ENCODE results near the gene ALAS1.
A peak's percentile ranks its signal among the peaks of the same experiment; 100 is the strongest.

The ALAS1 gene

GRCh38 chr3:52246728-52247408 lies 48.9 kb downstream of the ALAS1 start:
- Histone ChIP-seq H3K9ac (ENCODE audit: low read length) (peak overlapping the region; percentile 67), H3K4me1 (ENCODE audit: control insufficient read depth, insufficient read depth, low read length) (peaks cover 24% of the 10 kb centered on the region), H3K4me3 (ENCODE audit: low read length) (no peak overlapping the region), H3K36me3 (ENCODE audit: control insufficient read depth, insufficient read depth, low read length) (no peaks in the 10 kb centered on the region), H3K9me3 (ENCODE audit: control insufficient read depth, low read length) (no peaks in the 10 kb centered on the region), H3K27me3 (ENCODE audit: control insufficient read depth, insufficient read depth, low read length) (no peaks in the 10 kb centered on the region)

GRCh38 chr3:52247409-52248164 lies 49.6 kb downstream of the ALAS1 start:
- H3K4me1 ChIP-seq (ENCODE audit: control insufficient read depth, insufficient read depth, low read length), result peaks cover 24% of the 10 kb centered on the region
- no peak overlapping the region for H3K9ac ChIP-seq (ENCODE audit: low read length)
- no peaks in the 10 kb centered on the region for H3K36me3 ChIP-seq (ENCODE audit: control insufficient read depth, insufficient read depth, low read length)
- H3K27me3 ChIP-seq (ENCODE audit: control insufficient read depth, insufficient read depth, low read length), result no peaks in the 10 kb centered on the region
- H3K9me3 ChIP-seq (ENCODE audit: control insufficient read depth, low read length), result no peaks in the 10 kb centered on the region
- H3K4me3 ChIP-seq (ENCODE audit: low read length), result no peak overlapping the region

GRCh38 chr3:52248165-52248541 lies 50.2 kb downstream of the ALAS1 start:
- no peaks in the 10 kb centered on the region for H3K9me3 ChIP-seq (ENCODE audit: control insufficient read depth, low read length)
- peaks cover 24% of the 10 kb centered on the region for H3K4me1 ChIP-seq (ENCODE audit: control insufficient read depth, insufficient read depth, low read length)
- no peak overlapping the region for H3K4me3 ChIP-seq (ENCODE audit: low read length)
- H3K9ac ChIP-seq (ENCODE audit: low read length), result no peak overlapping the region
- H3K36me3 ChIP-seq (ENCODE audit: control insufficient read depth, insufficient read depth, low read length), result no peaks in the 10 kb centered on the region
- H3K27me3 ChIP-seq (ENCODE audit: control insufficient read depth, insufficient read depth, low read length), result no peaks in the 10 kb centered on the region

GRCh38 chr3:52248816-52249547 lies 51.0 kb downstream of the ALAS1 start:
- Histone ChIP-seq H3K9me3 (ENCODE audit: control insufficient read depth, low read length) (no peaks in the 10 kb centered on the region), H3K4me3 (ENCODE audit: low read length) (no peak overlapping the region), H3K36me3 (ENCODE audit: control insufficient read depth, insufficient read depth, low read length) (no peaks in the 10 kb centered on the region), H3K4me1 (ENCODE audit: control insufficient read depth, insufficient read depth, low read length) (peaks cover 24% of the 10 kb centered on the region), H3K27me3 (ENCODE audit: control insufficient read depth, insufficient read depth, low read length) (no peaks in the 10 kb centered on the region), H3K9ac (ENCODE audit: low read length) (no peak overlapping the region)

- no peaks in the 10 kb centered on the region for H3K36me3 ChIP-seq (ENCODE audit: control insufficient read depth, insufficient read depth, low read length)
- no peak overlapping the region for H3K9ac ChIP-seq (ENCODE audit: low read length)
- H3K27me3 ChIP-seq (ENCODE audit: control insufficient read depth, insufficient read depth, low read length), result no peaks in the 10 kb centered on the region
- H3K9me3 ChIP-seq (ENCODE audit: control insufficient read depth, low read length), result no peaks in the 10 kb centered on the region
- H3K4me3 ChIP-seq (ENCODE audit: low read length), result no peak overlapping the region
- peaks cover 24% of the 10 kb centered on the region for H3K4me1 ChIP-seq (ENCODE audit: control insufficient read depth, insufficient read depth, low read length)
Observed at GRCh38 chr3:52249683-52250082, 51.7 kb downstream of the ALAS1 start.

GRCh38 chr3:52250122-52250521 lies 52.2 kb downstream of the ALAS1 start:
- no peaks in the 10 kb centered on the region for H3K36me3 ChIP-seq (ENCODE audit: control insufficient read depth, insufficient read depth, low read length)
- H3K4me3 ChIP-seq (ENCODE audit: low read length), result no peak overlapping the region
- H3K4me1 ChIP-seq (ENCODE audit: control insufficient read depth, insufficient read depth, low read length), result peaks cover 22% of the 10 kb centered on the region
- H3K9ac ChIP-seq (ENCODE audit: low read length), result no peak overlapping the region
- H3K27me3 ChIP-seq (ENCODE audit: control insufficient read depth, insufficient read depth, low read length), result no peaks in the 10 kb centered on the region
- H3K9me3 ChIP-seq (ENCODE audit: control insufficient read depth, low read length), result no peaks in the 10 kb centered on the region

DNA sequence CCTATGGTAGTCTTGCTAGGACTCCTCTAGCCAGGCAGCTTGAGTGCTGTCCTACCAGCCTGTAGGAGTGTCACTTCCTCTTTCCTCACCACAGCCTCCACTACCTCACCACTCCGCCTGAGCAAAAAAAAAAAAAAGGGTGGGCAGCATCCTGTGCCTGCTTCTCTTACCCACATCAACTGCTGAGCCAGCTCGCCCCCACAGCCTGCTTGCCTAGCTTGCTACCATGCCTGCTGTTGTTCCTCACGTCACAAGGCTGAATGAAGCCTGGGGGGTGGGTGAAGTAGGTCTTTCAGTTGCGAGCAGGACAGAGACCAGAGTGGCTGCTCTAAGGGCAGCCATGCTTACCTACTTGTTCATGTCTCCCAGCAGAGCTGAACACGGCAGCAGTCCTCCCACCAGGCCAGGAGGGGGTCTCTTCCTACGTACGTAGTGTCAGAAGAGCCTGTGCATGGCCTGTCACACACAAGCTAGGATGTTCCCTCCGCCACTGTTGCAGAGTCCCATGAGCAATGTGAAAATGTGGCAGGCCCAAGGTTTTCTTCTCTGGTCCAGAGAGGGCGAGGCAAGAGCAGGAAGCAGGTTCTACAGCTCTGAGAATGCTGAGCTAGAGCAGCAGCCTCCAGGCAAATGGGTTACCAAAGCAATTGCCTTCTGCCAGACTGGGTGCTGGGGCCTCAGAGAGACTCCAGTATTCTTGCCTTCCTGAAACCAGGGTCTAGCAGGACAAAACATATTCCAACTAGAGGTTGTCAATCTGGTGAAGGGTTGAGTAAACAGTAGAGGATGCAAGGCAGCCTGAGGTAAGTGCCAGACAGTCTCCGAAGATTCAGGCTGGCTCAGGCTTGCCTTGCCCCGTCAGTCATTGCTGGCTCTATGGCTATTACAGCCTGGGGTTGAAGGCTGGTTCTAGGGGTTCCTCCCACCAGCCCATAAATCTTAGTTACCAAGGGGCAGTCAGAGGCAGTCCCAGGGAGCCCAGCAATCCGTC lies 55.6 kb downstream of the ALAS1 start:
- Histone ChIP-seq H3K9me3 (ENCODE audit: control insufficient read depth, low read length) (no peaks in the 10 kb centered on the region), H3K4me1 (ENCODE audit: control insufficient read depth, insufficient read depth, low read length) (peaks cover 19% of the 10 kb centered on the region), H3K36me3 (ENCODE audit: control insufficient read depth, insufficient read depth, low read length) (peaks cover 10% of the 10 kb centered on the region), H3K27me3 (ENCODE audit: control insufficient read depth, insufficient read depth, low read length) (no peaks in the 10 kb centered on the region), H3K9ac (ENCODE audit: low read length) (no peak overlapping the region), H3K4me3 (ENCODE audit: low read length) (no peak overlapping the region)

DNA sequence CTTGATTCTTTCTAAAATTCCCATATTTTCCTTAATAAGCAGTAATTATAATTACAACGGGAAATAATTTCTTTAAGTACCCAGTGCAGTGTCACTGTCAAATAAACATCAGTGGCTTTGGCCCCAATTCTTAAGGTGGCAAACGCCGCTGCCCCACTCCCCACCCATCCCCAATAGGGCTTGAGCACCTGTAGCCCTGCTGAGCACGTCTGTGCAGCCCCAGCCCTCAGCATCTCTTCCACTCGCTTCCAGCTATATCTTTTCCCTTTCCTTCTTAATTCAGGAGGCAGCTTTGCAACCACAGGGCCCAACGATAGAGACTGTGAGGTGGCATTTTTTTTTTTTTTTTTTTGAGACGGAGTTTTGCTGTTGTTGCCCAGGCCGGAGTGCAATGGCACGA lies 56.6 kb downstream of the ALAS1 start:
- H3K36me3 ChIP-seq (ENCODE audit: control insufficient read depth, insufficient read depth, low read length), result peaks cover 17% of the 10 kb centered on the region
- no peaks in the 10 kb centered on the region for H3K27me3 ChIP-seq (ENCODE audit: control insufficient read depth, insufficient read depth, low read length)
- H3K9ac ChIP-seq (ENCODE audit: low read length), result no peak overlapping the region
- H3K4me1 ChIP-seq (ENCODE audit: control insufficient read depth, insufficient read depth, low read length), result peaks cover 12% of the 10 kb centered on the region
- H3K4me3 ChIP-seq (ENCODE audit: low read length), result no peak overlapping the region
- H3K9me3 ChIP-seq (ENCODE audit: control insufficient read depth, low read length), result no peaks in the 10 kb centered on the region

DNA sequence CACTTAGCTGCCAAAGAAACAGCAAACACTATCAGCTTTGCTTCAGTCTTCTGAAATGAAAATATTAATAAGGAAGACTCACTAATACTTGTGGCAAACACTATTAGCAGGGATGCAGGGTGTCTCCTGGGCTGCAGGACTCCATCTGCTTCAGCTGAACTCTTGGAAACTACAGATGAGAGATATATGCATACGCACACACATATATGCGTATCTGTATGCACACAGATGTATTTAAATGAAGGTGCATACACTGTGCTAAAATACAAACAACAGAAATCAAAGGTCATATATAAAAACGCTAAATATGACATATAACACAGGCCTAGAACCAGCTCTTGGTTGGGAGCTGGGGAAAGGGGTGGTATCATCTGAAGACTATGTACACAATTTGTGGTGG lies 58.2 kb downstream of the ALAS1 start:
- H3K9ac ChIP-seq (ENCODE audit: low read length), result no peak overlapping the region
- no peaks in the 10 kb centered on the region for H3K9me3 ChIP-seq (ENCODE audit: control insufficient read depth, low read length)
- H3K4me3 ChIP-seq (ENCODE audit: low read length), result no peak overlapping the region
- H3K27me3 ChIP-seq (ENCODE audit: control insufficient read depth, insufficient read depth, low read length), result no peaks in the 10 kb centered on the region
- no peaks in the 10 kb centered on the region for H3K4me1 ChIP-seq (ENCODE audit: control insufficient read depth, insufficient read depth, low read length)
- peaks cover 20% of the 10 kb centered on the region for H3K36me3 ChIP-seq (ENCODE audit: control insufficient read depth, insufficient read depth, low read length)

DNA sequence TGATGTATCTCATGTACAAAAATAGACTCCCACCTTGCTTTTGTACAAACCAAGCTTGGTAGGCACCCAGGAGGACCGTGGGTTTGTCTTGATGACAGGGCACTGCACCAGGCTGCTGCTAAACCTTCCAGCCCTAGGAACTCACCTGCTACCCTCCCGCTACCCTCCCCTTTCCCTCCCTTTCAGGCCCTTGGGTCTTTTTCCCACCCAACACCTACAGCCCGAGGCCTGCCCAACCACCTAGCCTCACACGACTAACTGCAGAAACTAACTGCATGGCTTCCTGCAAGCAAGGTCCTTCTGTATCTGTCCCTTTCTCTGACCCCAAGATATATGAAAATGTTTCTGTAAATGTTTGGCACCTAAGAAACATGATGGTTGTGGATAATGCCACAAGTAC lies 58.7 kb downstream of the ALAS1 start:
- no peaks in the 10 kb centered on the region for H3K4me1 ChIP-seq (ENCODE audit: control insufficient read depth, insufficient read depth, low read length)
- no peaks in the 10 kb centered on the region for H3K27me3 ChIP-seq (ENCODE audit: control insufficient read depth, insufficient read depth, low read length)
- H3K9ac ChIP-seq (ENCODE audit: low read length), result no peak overlapping the region
- H3K36me3 ChIP-seq (ENCODE audit: control insufficient read depth, insufficient read depth, low read length), result peaks cover 22% of the 10 kb centered on the region
- no peaks in the 10 kb centered on the region for H3K9me3 ChIP-seq (ENCODE audit: control insufficient read depth, low read length)
- H3K4me3 ChIP-seq (ENCODE audit: low read length), result no peak overlapping the region

DNA sequence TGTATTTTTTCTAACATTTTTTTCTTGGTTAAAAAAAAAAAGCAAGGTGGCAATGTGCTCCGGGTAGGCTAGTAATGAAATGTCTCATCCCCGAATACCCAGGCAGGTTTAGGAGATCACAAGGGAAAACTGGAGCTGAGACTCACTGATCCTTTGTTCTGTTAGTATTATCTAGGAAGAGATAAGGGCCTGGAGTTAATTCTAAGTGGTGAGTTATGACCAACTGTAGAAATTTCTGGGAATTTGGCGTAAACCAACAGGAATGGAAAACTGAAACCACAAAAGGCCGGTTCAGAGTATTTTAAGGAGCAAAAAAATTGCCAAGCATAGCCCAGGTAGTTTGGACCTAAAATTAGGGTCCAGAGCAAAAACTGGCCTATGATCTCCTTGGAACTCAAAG lies 60.0 kb downstream of the ALAS1 start:
- no peaks in the 10 kb centered on the region for H3K27me3 ChIP-seq (ENCODE audit: control insufficient read depth, insufficient read depth, low read length)
- H3K9me3 ChIP-seq (ENCODE audit: control insufficient read depth, low read length), result no peaks in the 10 kb centered on the region
- H3K4me1 ChIP-seq (ENCODE audit: control insufficient read depth, insufficient read depth, low read length), result no peaks in the 10 kb centered on the region
- peaks cover 28% of the 10 kb centered on the region for H3K36me3 ChIP-seq (ENCODE audit: control insufficient read depth, insufficient read depth, low read length)
- H3K4me3 ChIP-seq (ENCODE audit: low read length), result no peak overlapping the region
- H3K9ac ChIP-seq (ENCODE audit: low read length), result no peak overlapping the region

All from mucosa of stomach (tissue), 1 donor.